Activated CD4-positive, alpha-beta memory T cell treated with anti-CD3 and anti-CD28 coated beads, Interleukin-2, amount 10 ng/mL, durations not matched to agents 7 days and 5 days (primary cell): ENCODE data around the gene CDK11B. TPM values are rescaled to one million over a fixed set of nuclear protein-coding genes. Genes with fewer than 3 reads are reported as not detected.

Experiments used
- CTCF ChIA-PET: fragments of 350-600 bp; sonication (Branson Sonifier 250); formaldehyde crosslinking; loops from one replicate; lab custom pipeline; 2021; ENCODE audit warnings: antibody characterized with exemption, inconsistent platforms; lab: Charles Lee
- POLR2A ChIA-PET: fragments of 350-600 bp; sonication (Branson Sonifier 250); formaldehyde crosslinking; loops from one replicate; lab custom pipeline; 2021; ENCODE audit warnings: antibody characterized with exemption; lab: Charles Lee
- DNase-seq: peaks from one replicate; pipeline ENCODE4 v3.0.0-alpha.2; 2020
- H3K27ac Mint-ChIP-seq: one replicate; pipeline ENCODE4 v1.8.0; 2021; ENCODE audit warnings: mild to moderate bottlenecking, mixed read lengths
- H3K27me3 Mint-ChIP-seq: one replicate; pipeline ENCODE4 v1.8.0; 2021; ENCODE audit warnings: mixed read lengths
- H3K36me3 Mint-ChIP-seq: one replicate; pipeline ENCODE4 v1.8.0; 2021; ENCODE audit warnings: low read depth, mixed read lengths
- H3K4me1 Mint-ChIP-seq: one replicate; pipeline ENCODE4 v1.8.0; 2021; ENCODE audit warnings: mixed read lengths
- H3K4me3 Mint-ChIP-seq: one replicate; pipeline ENCODE4 v1.8.0; 2021; ENCODE audit warnings: mild to moderate bottlenecking, mixed read lengths
- H3K9me3 Mint-ChIP-seq: one replicate; pipeline ENCODE4 v1.8.0; 2021; ENCODE audit warnings: mixed read lengths
- total RNA-seq, 2 experiments: library from RNA; stranded (reverse); gene quantifications; one replicate each; pipeline ENCODE4 v1.2.3, GENCODE V29; 2021

CDK11B gene
- total RNA-seq, 2 experiments from 2014 or later, result 32.5 to 32.7 TPM

GRCh38 chr1:1618396-1619068 lies 40.3 kb downstream of the CDK11B start:
- no peak overlapping the region for H3K4me3 Mint-ChIP-seq
- DNase-seq, result no peak
- POLR2A ChIA-PET, result interaction anchor here (2.5 kb wide), 1 partner anchor 11 kb away, joined by 9 read pairs; no protein-coding TSS in a partner anchor
- CTCF ChIA-PET, result no interaction called here
- no peak overlapping the region for H3K27ac Mint-ChIP-seq
- H3K27me3 Mint-ChIP-seq, result no peaks in the 10 kb centered on the region
- H3K36me3 Mint-ChIP-seq, result peaks cover 5% of the 10 kb centered on the region
- H3K4me1 Mint-ChIP-seq, result peaks cover 28% of the 10 kb centered on the region
- no peaks in the 10 kb centered on the region for H3K9me3 Mint-ChIP-seq

GRCh38 chr1:1617925-1618324 lies 40.9 kb downstream of the CDK11B start:
- peaks cover 6% of the 10 kb centered on the region for H3K36me3 Mint-ChIP-seq
- CTCF ChIA-PET, result no interaction called here
- no peak overlapping the region for H3K4me3 Mint-ChIP-seq
- no peaks in the 10 kb centered on the region for H3K27me3 Mint-ChIP-seq
- H3K27ac Mint-ChIP-seq, result no peak overlapping the region
- DNase-seq, result no peak
- peaks cover 29% of the 10 kb centered on the region for H3K4me1 Mint-ChIP-seq
- POLR2A ChIA-PET, result interaction anchor here (2.5 kb wide), 1 partner anchor 11 kb away, joined by 9 read pairs; no protein-coding TSS in a partner anchor
- H3K9me3 Mint-ChIP-seq, result no peaks in the 10 kb centered on the region

- H3K9me3 Mint-ChIP-seq, result no peaks in the 10 kb centered on the region
- ChIA-PET CTCF (no interaction called here), POLR2A (interaction anchor here (2.5 kb wide), 1 partner anchor 12 kb away, joined by 9 read pairs; no protein-coding TSS in a partner anchor)
- peaks cover 29% of the 10 kb centered on the region for H3K4me1 Mint-ChIP-seq
- no peak for DNase-seq
- H3K27ac Mint-ChIP-seq, result peak overlapping the region; percentile 66
- H3K36me3 Mint-ChIP-seq, result peaks cover 6% of the 10 kb centered on the region
- H3K4me3 Mint-ChIP-seq, result peak overlapping the region; percentile 77
- no peaks in the 10 kb centered on the region for H3K27me3 Mint-ChIP-seq
Observed at GRCh38 chr1:1617516-1617915, 41.3 kb downstream of the CDK11B start.

- DNase-seq, result no peak
- Mint-ChIP-seq H3K4me1 (peaks cover 32% of the 10 kb centered on the region), H3K36me3 (peaks cover 6% of the 10 kb centered on the region), H3K27me3 (no peaks in the 10 kb centered on the region), H3K4me3 (peak overlapping the region; percentile 77), H3K27ac (peak overlapping the region; percentile 66), H3K9me3 (no peaks in the 10 kb centered on the region)
- ChIA-PET POLR2A (no interaction called here), CTCF (no interaction called here)
Observed at GRCh38 chr1:1616838-1617237, 42.0 kb downstream of the CDK11B start.

GRCh38 chr1:1616045-1616790 lies 42.6 kb downstream of the CDK11B start:
- ChIA-PET CTCF (interaction anchor here (1.4 kb wide), 1 partner anchor 9 kb away, joined by 4 read pairs; no protein-coding TSS in a partner anchor), POLR2A (interaction anchor here (1.5 to 3.2 kb wide), 4 partner anchors 10 to 30 kb away, joined by 3 to 42 read pairs (median 11); partner anchors contain the start of gene MMP23B)
- peak overlapping the region; percentile 77 for H3K4me3 Mint-ChIP-seq
- H3K27me3 Mint-ChIP-seq, result no peaks in the 10 kb centered on the region
- no peaks in the 10 kb centered on the region for H3K9me3 Mint-ChIP-seq
- peak overlapping the region; percentile 66 for H3K27ac Mint-ChIP-seq
- H3K36me3 Mint-ChIP-seq, result peaks cover 6% of the 10 kb centered on the region
- peak; percentile 57 for DNase-seq
- H3K4me1 Mint-ChIP-seq, result peaks cover 34% of the 10 kb centered on the region

- ChIA-PET CTCF (interaction anchor here (0.6 to 1.4 kb wide), 2 partner anchors 9 to 145 kb away, joined by 4 read pairs; no protein-coding TSS in a partner anchor), POLR2A (interaction anchor here (1.0 to 3.2 kb wide), 12 partner anchors 11 to 294 kb away, joined by 3 to 42 read pairs (median 8); partner anchors contain the start of genes AURKAIP1 and MMP23B)
- peaks cover 36% of the 10 kb centered on the region for H3K4me1 Mint-ChIP-seq
- peaks cover 6% of the 10 kb centered on the region for H3K36me3 Mint-ChIP-seq
- H3K27me3 Mint-ChIP-seq, result no peaks in the 10 kb centered on the region
- H3K4me3 Mint-ChIP-seq, result peak within 1 kb of the TSS; percentile 89
- H3K27ac Mint-ChIP-seq, result peak within 1 kb of the TSS; percentile 91
- DNase-seq, result peak; percentile 98
- no peaks in the 10 kb centered on the region for H3K9me3 Mint-ChIP-seq
Observed at GRCh38 chr1:1615256-1616044, 43.4 kb downstream of the CDK11B start, which contains the start of gene MIB2. Gene MIB2, plus strand, starts transcription at chr1:1615500. Its CDS starts 7,953 bp downstream, at chr1:1623453.

- DNase-seq, result no peak
- H3K27ac Mint-ChIP-seq, result peak overlapping the region; percentile 91
- peak overlapping the region; percentile 89 for H3K4me3 Mint-ChIP-seq
- POLR2A ChIA-PET, result interaction anchor here (1.0 to 3.2 kb wide), 14 partner anchors 11 to 295 kb away, joined by 3 to 42 read pairs (median 6); partner anchors contain the start of genes AURKAIP1 and MMP23B
- H3K27me3 Mint-ChIP-seq, result no peaks in the 10 kb centered on the region
- CTCF ChIA-PET, result interaction anchor here (1.4 to 1.5 kb wide), 2 partner anchors 8 to 17 kb away, joined by 3 to 4 read pairs; no protein-coding TSS in a partner anchor
- peaks cover 6% of the 10 kb centered on the region for H3K36me3 Mint-ChIP-seq
- H3K4me1 Mint-ChIP-seq, result peaks cover 36% of the 10 kb centered on the region
- H3K9me3 Mint-ChIP-seq, result no peaks in the 10 kb centered on the region
Observed at GRCh38 chr1:1614954-1615255, 43.9 kb downstream of the CDK11B start.

GRCh38 chr1:1614204-1614953 lies 44.4 kb downstream of the CDK11B start:
- CTCF ChIA-PET, result interaction anchor here (0.6 to 1.5 kb wide), 5 partner anchors 8 to 65 kb away, joined by 3 to 4 read pairs (median 3); no protein-coding TSS in a partner anchor
- POLR2A ChIA-PET, result interaction anchor here (1.0 to 3.2 kb wide), 15 partner anchors 11 to 295 kb away, joined by 3 to 42 read pairs (median 5); partner anchors contain the start of genes AURKAIP1 and MMP23B
- H3K36me3 Mint-ChIP-seq, result peaks cover 6% of the 10 kb centered on the region
- peak overlapping the region; percentile 91 for H3K27ac Mint-ChIP-seq
- peak; percentile 53 for DNase-seq
- H3K27me3 Mint-ChIP-seq, result no peaks in the 10 kb centered on the region
- no peaks in the 10 kb centered on the region for H3K9me3 Mint-ChIP-seq
- peak overlapping the region; percentile 89 for H3K4me3 Mint-ChIP-seq
- peaks cover 36% of the 10 kb centered on the region for H3K4me1 Mint-ChIP-seq

- POLR2A ChIA-PET, result interaction anchor here (1.2 to 3.2 kb wide), 9 partner anchors 10 to 207 kb away, joined by 4 to 42 read pairs (median 8); partner anchors contain the start of gene MMP23B
- no peaks in the 10 kb centered on the region for H3K27me3 Mint-ChIP-seq
- CTCF ChIA-PET, result interaction anchor here (0.6 to 1.5 kb wide), 5 partner anchors 12 to 64 kb away, joined by 3 to 4 read pairs (median 3); no protein-coding TSS in a partner anchor
Observed at GRCh38 chr1:1613509-1614082, 45.2 kb downstream of the CDK11B start.

GRCh38 chr1:1612104-1612400 lies 46.8 kb downstream of the CDK11B start:
- Mint-ChIP-seq H3K27me3 (no peaks in the 10 kb centered on the region), H3K4me1 (peaks cover 36% of the 10 kb centered on the region), H3K36me3 (peaks cover 6% of the 10 kb centered on the region), H3K4me3 (no peak overlapping the region), H3K27ac (no peak overlapping the region), H3K9me3 (no peaks in the 10 kb centered on the region)
- no peak for DNase-seq
- ChIA-PET POLR2A (no interaction called here), CTCF (no interaction called here)

More at GRCh38 chr1:1613509-1614082, 45.2 kb downstream of the CDK11B start:
- Mint-ChIP-seq H3K9me3 (no peaks in the 10 kb centered on the region), H3K4me3 (peak overlapping the region; percentile 89), H3K4me1 (peaks cover 36% of the 10 kb centered on the region), H3K36me3 (peaks cover 6% of the 10 kb centered on the region), H3K27ac (peak overlapping the region; percentile 91)
- no peak for DNase-seq

GRCh38 chr1:1610796-1611195 lies 48.0 kb downstream of the CDK11B start:
- Mint-ChIP-seq H3K27me3 (no peaks in the 10 kb centered on the region), H3K4me1 (peaks cover 36% of the 10 kb centered on the region), H3K9me3 (no peaks in the 10 kb centered on the region), H3K36me3 (peaks cover 6% of the 10 kb centered on the region), H3K27ac (no peak overlapping the region), H3K4me3 (no peak overlapping the region)
- POLR2A ChIA-PET, result interaction anchor here (1.0 kb wide), 1 partner anchor 53 kb away, joined by 3 read pairs; no protein-coding TSS in a partner anchor
- CTCF ChIA-PET, result no interaction called here
- no peak for DNase-seq
